Measurements from ENCODE around the gene ANKRD27. TPM values are rescaled to one million over a fixed set of nuclear protein-coding genes. Genes with fewer than 3 reads are reported as not detected.

The ANKRD27 gene
- total and polyA plus RNA-seq, 10 of the 15 experiments (the other 5 are each of a cell fraction or from before 2014, with no cell fraction given), result 2.8 to 49.9 (median 28.5) TPM

- 0 out of 2 replicates have a peak, but pooled peaks have one; percentile 23 for TF ChIP-seq RELB (IDR thresholded peaks at IDR 0.05; ENCODE audit: low read depth)
- TF ChIP-seq SUZ12 (IDR thresholded peaks at IDR 0.05; ENCODE audit: unreplicated experiment), result no peak
- TF ChIP-seq SPI1 (IDR thresholded peaks at IDR 0.05; ENCODE audit: borderline replicate concordance, insufficient read depth, low read depth, low read length), result no peak
- no peak for TF ChIP-seq GABPA (IDR thresholded peaks at IDR 0.05; ENCODE audit: low read depth)
- no peak for TF ChIP-seq ZNF384 (IDR thresholded peaks at IDR 0.05; ENCODE audit: borderline replicate concordance, low read depth, low read length)
- TF ChIP-seq ATF7 (IDR thresholded peaks at IDR 0.05; ENCODE audit: low read depth), result no peak
- TF ChIP-seq E2F4 (IDR thresholded peaks at IDR 0.05; ENCODE audit: low read depth, low read length), result no peak
- no peak for TF ChIP-seq SMARCA5 (IDR thresholded peaks at IDR 0.05)
- no peak for TF ChIP-seq FOXM1 (IDR thresholded peaks at IDR 0.05; ENCODE audit: low read depth, low read length)
- TF ChIP-seq ZNF217 (IDR thresholded peaks at IDR 0.05), result no peak
- TF ChIP-seq RAD21 (IDR thresholded peaks at IDR 0.05; ENCODE audit: insufficient read depth, low read depth, low read length), result no peak
- no peak for TF ChIP-seq TARDBP (IDR thresholded peaks at IDR 0.05; ENCODE audit: borderline replicate concordance)
- TF ChIP-seq FOS (IDR thresholded peaks at IDR 0.05; ENCODE audit: borderline replicate concordance, extremely low read depth, insufficient read length), result peak; percentile 77
- no peak for TF ChIP-seq BCLAF1 (IDR thresholded peaks at IDR 0.05)
- no peak for TF ChIP-seq CHD1 (IDR thresholded peaks at IDR 0.05; ENCODE audit: low read depth, low read length)
- no peak for TF ChIP-seq EZH2 (IDR thresholded peaks at IDR 0.05; ENCODE audit: borderline replicate concordance, control insufficient read depth, low read depth, low read length)
- TF ChIP-seq HDGF (IDR thresholded peaks at IDR 0.05), result peak; percentile 72; the same call in 1 of the 2 replicates
- TF ChIP-seq ELK1 (IDR thresholded peaks at IDR 0.05; ENCODE audit: low read depth, low read length), result no peak
- no peak for TF ChIP-seq BRCA1 (IDR thresholded peaks at IDR 0.05; ENCODE audit: low read depth, low read length)
- TF ChIP-seq MYB (IDR thresholded peaks at IDR 0.05; ENCODE audit: borderline replicate concordance, low read depth, low read length), result no peak
- no peak; the same call in 1 of the 2 replicates for TF ChIP-seq USF2 (IDR thresholded peaks at IDR 0.05; ENCODE audit: borderline replicate concordance, low read depth, low read length)
- no peak for TF ChIP-seq PML (IDR thresholded peaks at IDR 0.05; ENCODE audit: low read length)
- TF ChIP-seq NR2C2 (IDR thresholded peaks at IDR 0.05; ENCODE audit: borderline replicate concordance, control insufficient read depth, insufficient read length, low read depth), result no peak
Observed at GRCh38 chr19:32674931-32675719, at the start of gene ANKRD27 (continued).

Measured in GM12878 (cell line).